Measurements from ENCODE around the gene SELPLG.
A peak's percentile ranks its signal among the peaks of the same experiment; 100 is the strongest.
"Not testable (repeated sequence)": the region's sequence is repeated elsewhere in the genome, so short reads cannot be mapped to it uniquely, and the experiment has no call there.

SELPLG gene

GRCh38 chr12:108637222-108637971 is 3.7 kb upstream of the SELPLG start:
- DNase-seq: no peak

- no peak for DNase-seq
Measured at GRCh38 chr12:108635997-108636808, 2.5 kb upstream of the SELPLG start.

- no peak for DNase-seq
Measured at GRCh38 chr12:108635201-108635996, 1.7 kb upstream of the SELPLG start.

GRCh38 chr12:108634341-108634751 is 652 bp upstream of the SELPLG start:
- DNase-seq: no peak

GRCh38 chr12:108633081-108633533 is 587 bp downstream of the SELPLG start:
- no peak for DNase-seq

GRCh38 chr12:108631261-108631660 is 2.4 kb downstream of the SELPLG start:
- DNase-seq: not testable (repeated sequence)

- peak; percentile 68 for DNase-seq
Measured at GRCh38 chr12:108630481-108631207, 3.0 kb downstream of the SELPLG start.

GRCh38 chr12:108629824-108630476 is 3.7 kb downstream of the SELPLG start:
- DNase-seq: peak; percentile 84

GRCh38 chr12:108629151-108629550 is 4.5 kb downstream of the SELPLG start:
- no peak for DNase-seq

- DNase-seq: no peak
Measured at GRCh38 chr12:108627134-108627920, 6.4 kb downstream of the SELPLG start.

GRCh38 chr12:108625228-108625627 is 8.5 kb downstream of the SELPLG start:
- DNase-seq: no peak

GRCh38 chr12:108623577-108623976 is 10.1 kb downstream of the SELPLG start:
- DNase-seq: no peak

GRCh38 chr12:108622921-108623514 is 10.7 kb downstream of the SELPLG start:
- DNase-seq: no peak

- peak; percentile 60 for DNase-seq
Measured at GRCh38 chr12:108622421-108622820, 11.3 kb downstream of the SELPLG start.

- DNase-seq: no peak
Measured at GRCh38 chr12:108621161-108621560, 12.5 kb downstream of the SELPLG start.

GRCh38 chr12:108620236-108620879 is 13.3 kb downstream of the SELPLG start:
- peak; percentile 58 for DNase-seq

GRCh38 chr12:108619369-108620160 is 14.1 kb downstream of the SELPLG start:
- no peak for DNase-seq

GRCh38 chr12:108618953-108619274 is 14.8 kb downstream of the SELPLG start:
- DNase-seq: not testable (repeated sequence)
